Measurements from ENCODE around the gene GABRA4. TPM values are rescaled to one million over a fixed set of nuclear protein-coding genes. Genes with fewer than 3 reads are reported as not detected.

The GABRA4 gene
- total RNA-seq, 4 donors from 2014 or later = 0.34 to 2.2 (median 0.58) TPM

DNA sequence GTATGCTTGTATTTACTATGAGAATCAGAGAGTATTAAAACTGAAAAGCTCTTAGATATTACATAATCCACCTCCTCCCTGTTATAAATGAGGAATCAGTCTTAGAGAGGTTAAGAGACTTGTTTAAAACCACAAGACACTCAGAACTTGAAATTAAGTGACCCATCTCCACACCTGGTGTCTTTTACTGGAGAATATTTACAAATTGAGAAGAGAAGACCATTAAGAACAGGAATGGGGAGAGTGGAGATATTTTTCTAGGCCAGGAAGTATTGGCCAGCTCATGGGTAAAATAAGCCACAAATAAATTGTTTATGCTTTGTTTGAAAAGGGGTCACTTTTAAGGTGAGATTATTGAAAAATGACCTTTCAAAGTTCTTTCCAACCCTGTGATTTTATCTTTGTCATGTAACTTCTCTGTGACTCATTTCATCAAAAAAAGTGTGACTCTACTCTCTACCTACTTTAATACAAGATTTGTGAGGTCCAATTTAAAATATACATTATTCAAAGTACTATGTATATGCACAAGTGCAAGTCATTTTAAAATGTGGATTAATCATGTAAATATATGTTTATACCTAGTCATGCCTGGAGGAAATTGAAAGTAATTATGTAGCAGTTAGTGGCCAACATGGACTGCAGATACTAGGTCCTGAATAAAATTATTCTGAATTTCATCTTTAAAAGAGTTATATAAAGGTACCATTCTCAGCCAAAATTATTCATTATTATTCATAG is 68.4 kb downstream of the GABRA4 start:
- Histone ChIP-seq H3K36me3 (no peaks in the 10 kb centered on the region), H3K9me3 (no peaks in the 10 kb centered on the region), H3K4me3 (no peak overlapping the region), H3K27ac (no peak overlapping the region), H3K27me3 (no peaks in the 10 kb centered on the region), H3K4me1 (no peaks in the 10 kb centered on the region)
- TF ChIP-seq POLR2AphosphoS5 (IDR thresholded peaks at IDR 0.05) (no peak), EP300 (IDR thresholded peaks at IDR 0.05) (no peak), POLR2A (IDR thresholded peaks at IDR 0.05) (no peak)
- TF ChIP-seq, protein P1, sequence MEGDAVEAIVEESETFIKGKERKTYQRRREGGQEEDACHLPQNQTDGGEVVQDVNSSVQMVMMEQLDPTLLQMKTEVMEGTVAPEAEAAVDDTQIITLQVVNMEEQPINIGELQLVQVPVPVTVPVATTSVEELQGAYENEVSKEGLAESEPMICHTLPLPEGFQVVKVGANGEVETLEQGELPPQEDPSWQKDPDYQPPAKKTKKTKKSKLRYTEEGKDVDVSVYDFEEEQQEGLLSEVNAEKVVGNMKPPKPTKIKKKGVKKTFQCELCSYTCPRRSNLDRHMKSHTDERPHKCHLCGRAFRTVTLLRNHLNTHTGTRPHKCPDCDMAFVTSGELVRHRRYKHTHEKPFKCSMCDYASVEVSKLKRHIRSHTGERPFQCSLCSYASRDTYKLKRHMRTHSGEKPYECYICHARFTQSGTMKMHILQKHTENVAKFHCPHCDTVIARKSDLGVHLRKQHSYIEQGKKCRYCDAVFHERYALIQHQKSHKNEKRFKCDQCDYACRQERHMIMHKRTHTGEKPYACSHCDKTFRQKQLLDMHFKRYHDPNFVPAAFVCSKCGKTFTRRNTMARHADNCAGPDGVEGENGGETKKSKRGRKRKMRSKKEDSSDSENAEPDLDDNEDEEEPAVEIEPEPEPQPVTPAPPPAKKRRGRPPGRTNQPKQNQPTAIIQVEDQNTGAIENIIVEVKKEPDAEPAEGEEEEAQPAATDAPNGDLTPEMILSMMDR (IDR thresholded peaks at IDR 0.05) = no peak
- no peak for DNase-seq (ENCODE audit: low spot score in 2 of 2)

DNA sequence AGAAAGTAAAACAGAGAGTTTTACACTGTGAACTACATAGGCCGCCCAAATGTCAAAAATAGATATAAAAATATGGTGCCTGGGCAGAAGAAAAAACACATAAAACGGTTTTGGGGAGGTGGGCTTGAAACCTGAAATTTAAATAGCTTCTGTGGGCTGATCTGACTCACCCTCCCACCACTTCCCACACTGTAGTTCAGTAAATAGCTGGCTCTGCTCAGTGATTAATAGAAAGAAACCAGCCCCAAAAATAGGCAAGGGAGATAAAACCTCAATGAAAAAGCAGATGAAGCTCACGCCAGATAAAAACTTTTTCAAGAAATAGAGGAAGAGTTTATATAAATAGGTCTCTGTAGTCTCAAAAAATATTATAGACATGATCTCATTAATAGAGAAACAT is 71.2 kb downstream of the GABRA4 start:
- no peaks in the 10 kb centered on the region for H3K27me3 ChIP-seq
- H3K36me3 ChIP-seq = no peaks in the 10 kb centered on the region
- no peak for DNase-seq (ENCODE audit: low spot score in 2 of 2)
- H3K9me3 ChIP-seq = no peaks in the 10 kb centered on the region
- 72% methylated on average over 3 of the region's 3 CpGs for WGBS
- no peak overlapping the region for H3K4me3 ChIP-seq
- H3K4me1 ChIP-seq = no peaks in the 10 kb centered on the region
- TF ChIP-seq EP300 (IDR thresholded peaks at IDR 0.05) (no peak), POLR2A (IDR thresholded peaks at IDR 0.05) (no peak), POLR2AphosphoS5 (IDR thresholded peaks at IDR 0.05) (no peak)
- TF ChIP-seq, protein P1 (IDR thresholded peaks at IDR 0.05) = no peak
- no peak overlapping the region for H3K27ac ChIP-seq

DNA sequence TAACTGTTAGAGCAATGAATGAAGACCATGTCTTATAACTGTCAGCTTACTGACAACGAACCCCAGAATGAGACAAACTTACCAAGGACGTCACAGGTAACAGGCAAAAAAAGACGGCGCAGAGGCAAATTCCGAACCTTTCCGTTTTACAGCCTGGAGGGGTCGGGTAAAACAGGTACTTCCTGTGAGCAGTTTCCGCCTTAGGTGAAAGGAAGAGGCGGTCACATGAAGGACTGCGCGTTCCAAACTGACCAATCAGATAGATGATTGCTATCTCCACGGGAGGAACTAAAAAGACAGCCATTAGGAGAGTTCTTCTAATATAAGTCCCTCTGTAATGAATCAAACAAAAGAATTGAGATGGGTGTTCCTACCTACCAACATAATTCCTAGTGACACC is 84.3 kb downstream of the GABRA4 start, which contains the start of gene COX7B2:
Gene COX7B2, minus strand, starts transcription at position 168 of the 400 bp plus-strand sequence. CDS start 174,053 bp downstream, outside the sequence.
- Histone ChIP-seq H3K4me1 (no peaks in the 10 kb centered on the region), H3K36me3 (no peaks in the 10 kb centered on the region), H3K9me3 (no peaks in the 10 kb centered on the region), H3K27ac (no peak within 1 kb of the TSS), H3K4me3 (no peak within 1 kb of the TSS), H3K27me3 (no peaks in the 10 kb centered on the region)
- no peak for TF ChIP-seq POLR2AphosphoS5 (IDR thresholded peaks at IDR 0.05)
- no peak for DNase-seq (ENCODE audit: low spot score in 2 of 2)
- WGBS = 90% methylated on average over 12 of the region's 12 CpGs

DNA sequence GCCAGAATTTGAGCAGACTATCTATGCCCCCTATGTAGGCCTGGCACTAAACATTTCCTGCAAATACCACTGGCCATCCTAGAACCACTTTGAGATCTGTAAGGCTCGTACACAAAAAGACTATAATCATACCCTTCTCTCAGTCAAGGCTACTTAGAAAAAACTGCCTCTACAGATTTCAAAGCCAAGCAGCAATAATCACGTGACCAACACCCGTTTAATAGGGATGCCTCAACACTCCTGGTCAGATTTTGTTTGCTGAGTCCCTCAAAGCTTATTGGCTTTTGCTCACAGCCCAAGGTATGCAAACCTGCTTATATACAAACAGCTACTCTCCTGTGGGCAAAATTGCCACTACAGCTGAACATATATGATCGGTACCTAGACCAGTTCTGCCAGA is 85.2 kb downstream of the GABRA4 start:
- no peak for TF ChIP-seq EP300 (IDR thresholded peaks at IDR 0.05)
- TF ChIP-seq POLR2A (IDR thresholded peaks at IDR 0.05) = no peak
- no peak for TF ChIP-seq POLR2AphosphoS5 (IDR thresholded peaks at IDR 0.05)
- TF ChIP-seq, protein P1 (IDR thresholded peaks at IDR 0.05) = no peak
- H3K4me1 ChIP-seq = no peaks in the 10 kb centered on the region
- H3K36me3 ChIP-seq = no peaks in the 10 kb centered on the region
- DNase-seq (ENCODE audit: low spot score in 2 of 2) = no peak
- no peak overlapping the region for H3K27ac ChIP-seq
- WGBS = 83% methylated on average over 4 of the region's 4 CpGs
- H3K4me3 ChIP-seq = no peak overlapping the region
- H3K9me3 ChIP-seq = no peaks in the 10 kb centered on the region
- no peaks in the 10 kb centered on the region for H3K27me3 ChIP-seq

DNA sequence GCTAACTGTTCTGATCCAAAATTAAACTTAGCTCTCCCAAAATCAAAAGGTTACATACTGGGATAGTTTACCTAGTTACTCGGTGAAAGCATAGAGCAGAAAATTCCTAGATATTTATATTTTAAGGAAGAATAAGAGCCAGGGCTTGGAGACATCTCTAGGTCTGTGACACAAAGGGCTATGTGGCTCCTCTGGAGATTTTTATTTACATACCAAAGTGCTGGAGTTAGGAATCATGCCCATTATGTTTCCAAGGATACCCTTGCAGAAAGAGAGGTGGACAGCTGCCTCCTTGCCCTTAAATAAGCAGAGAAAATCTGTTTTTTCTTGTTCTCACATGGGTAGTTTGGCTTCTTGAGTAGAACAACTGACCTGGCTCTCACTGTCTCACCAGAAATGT is 93.3 kb downstream of the GABRA4 start:
- DNase-seq (ENCODE audit: low spot score in 2 of 2) = no peak
- Histone ChIP-seq H3K4me1 (no peaks in the 10 kb centered on the region), H3K4me3 (no peak overlapping the region), H3K27ac (no peak overlapping the region), H3K27me3 (no peaks in the 10 kb centered on the region), H3K9me3 (no peaks in the 10 kb centered on the region), H3K36me3 (no peaks in the 10 kb centered on the region)
- TF ChIP-seq, protein P1 (IDR thresholded peaks at IDR 0.05) = no peak
- no peak for TF ChIP-seq POLR2A (IDR thresholded peaks at IDR 0.05)
- TF ChIP-seq EP300 (IDR thresholded peaks at IDR 0.05) = no peak
- TF ChIP-seq POLR2AphosphoS5 (IDR thresholded peaks at IDR 0.05) = no peak
- WGBS = 80% methylated on average over 1 of the region's 1 CpG
